GM10847 (cell line): ENCODE measurements around the gene PTCH1.

ENCODE experiments used
- POLR2A ChIP-seq: IDR thresholded peaks from 2 replicates; pipeline ENCODE4 v1.6.1; 2011; ENCODE audit not compliant: insufficient read length; ENCODE audit errors: extremely low read depth

The PTCH1 gene

GRCh38 chr9:95429096-95429495, 87.7 kb downstream of the PTCH1 start:
- TF ChIP-seq POLR2A: no peak

DNA sequence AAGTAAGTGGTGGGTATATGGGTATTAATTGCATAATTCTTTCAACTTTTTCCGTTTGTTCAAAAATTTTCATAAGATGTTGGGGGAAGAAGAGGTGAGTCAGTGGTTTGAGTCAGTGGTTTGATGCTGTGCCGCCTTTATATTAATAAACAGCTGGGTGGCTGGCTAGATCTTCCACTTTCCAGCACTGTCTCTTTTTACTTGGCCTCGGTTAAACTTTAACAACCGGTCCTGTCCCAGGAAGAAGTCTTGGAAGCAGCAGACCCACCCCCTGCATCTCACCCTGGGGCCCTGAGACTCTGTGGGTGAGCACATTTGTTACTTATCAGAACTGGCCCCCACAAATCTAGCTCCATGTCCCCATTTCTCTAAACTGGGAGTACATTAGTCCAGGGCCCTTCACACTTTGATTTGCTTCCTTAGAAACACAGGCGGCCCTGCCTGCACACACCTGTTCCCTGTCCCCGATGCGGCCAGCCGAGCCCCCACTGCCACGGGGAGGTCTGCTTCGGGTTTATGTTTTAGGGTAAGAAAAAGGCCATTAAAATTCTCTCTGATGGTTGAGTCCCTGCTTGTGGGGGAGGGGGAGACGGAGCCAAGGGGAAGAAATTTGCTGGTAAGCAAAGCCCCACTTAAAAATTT, 90.7 kb downstream of the PTCH1 start:
- TF ChIP-seq POLR2A: no peak

DNA sequence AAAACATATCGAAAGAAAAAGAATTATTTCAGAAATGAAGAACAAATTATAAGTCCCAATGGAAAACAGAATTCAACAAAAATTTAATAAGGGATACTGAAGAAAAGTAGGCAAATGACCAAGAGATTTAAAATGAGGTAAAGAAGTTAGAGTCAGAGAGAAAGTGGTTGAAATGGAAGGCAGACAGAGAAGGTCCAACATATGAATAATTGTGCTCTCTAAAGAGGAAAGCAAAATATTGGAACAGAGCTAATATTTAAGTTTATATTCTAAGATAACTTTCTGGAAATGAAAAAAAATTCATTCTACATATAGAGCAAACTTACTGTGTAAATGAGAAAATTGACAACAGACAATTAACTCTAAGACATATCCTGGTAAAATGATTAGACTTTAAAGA, 94.1 kb downstream of the PTCH1 start:
- TF ChIP-seq POLR2A: no peak

DNA sequence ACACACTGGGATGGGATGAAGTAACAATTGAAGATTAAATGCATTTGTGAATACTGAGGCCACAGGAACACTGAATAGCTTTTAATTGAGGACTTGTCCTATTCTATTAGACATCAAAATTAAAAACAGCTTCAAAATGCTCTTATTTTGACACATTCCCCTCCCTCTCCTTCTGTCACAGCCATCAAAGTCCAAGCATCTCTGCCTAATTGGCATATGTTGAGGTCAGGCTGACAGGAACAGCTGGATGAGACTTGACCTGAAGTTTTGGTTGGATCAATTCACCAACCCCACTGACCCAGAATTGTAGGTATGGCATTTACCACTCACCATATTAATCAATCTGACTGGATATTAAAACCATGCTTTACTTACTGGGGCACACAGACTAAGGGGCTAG, 96.3 kb downstream of the PTCH1 start:
- no peak for TF ChIP-seq POLR2A

DNA sequence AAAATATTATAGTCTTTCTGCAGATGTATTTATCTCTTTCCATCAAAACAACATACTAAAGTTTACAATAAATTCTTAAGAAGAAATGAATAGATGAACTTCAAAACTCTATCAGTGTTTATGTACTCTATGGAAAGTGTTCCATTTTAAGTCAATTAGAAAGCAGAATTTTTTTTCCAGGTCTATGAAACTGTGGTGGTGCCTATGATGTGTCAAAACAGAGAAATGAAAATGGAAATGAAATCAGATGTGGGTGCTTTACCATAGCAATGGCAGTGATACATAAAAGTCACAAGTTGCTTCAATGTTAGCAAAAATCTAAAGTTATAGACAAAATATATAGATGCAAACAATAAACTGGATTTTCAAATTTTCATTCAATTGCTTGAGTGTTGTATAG, 97.3 kb downstream of the PTCH1 start:
- TF ChIP-seq POLR2A: no peak

DNA sequence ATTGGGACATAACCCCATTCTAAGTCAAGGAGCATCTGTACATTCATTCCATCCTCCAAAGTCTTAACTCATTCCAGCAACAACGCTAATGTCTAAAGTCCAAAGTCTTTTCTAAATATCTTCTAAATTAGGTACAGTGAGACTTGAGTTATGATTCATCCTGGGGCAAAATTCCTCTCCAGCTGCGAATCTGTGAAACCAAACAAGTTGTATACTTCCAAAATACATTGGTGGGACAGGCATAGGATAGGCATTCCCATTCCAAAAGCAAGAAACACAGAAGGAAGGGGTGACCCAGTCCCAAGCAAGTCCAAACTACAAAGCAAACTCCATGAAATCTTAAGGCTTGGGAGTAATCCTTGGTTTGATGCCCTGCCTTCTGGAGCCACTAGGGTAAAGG, 101.6 kb downstream of the PTCH1 start:
- TF ChIP-seq POLR2A: no peak

DNA sequence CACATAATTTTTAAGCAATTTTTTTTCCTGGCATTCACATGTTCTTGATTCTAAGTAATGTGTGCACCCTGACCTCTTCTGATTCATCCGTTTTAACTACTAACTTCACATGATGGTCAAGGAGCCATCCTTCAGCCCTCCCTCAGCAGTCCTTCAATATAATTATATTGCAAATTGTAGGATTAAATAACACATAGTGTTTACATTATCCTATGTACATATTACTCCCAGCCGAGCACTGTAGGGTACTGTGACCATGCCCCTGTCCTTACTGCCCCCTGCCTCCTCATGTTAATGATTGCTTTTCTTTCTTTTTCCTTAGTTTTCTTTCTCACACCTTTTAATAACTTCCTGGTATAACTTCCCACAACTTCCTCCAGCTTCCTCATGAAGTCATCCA, 103.0 kb downstream of the PTCH1 start:
- TF ChIP-seq POLR2A: no peak

DNA sequence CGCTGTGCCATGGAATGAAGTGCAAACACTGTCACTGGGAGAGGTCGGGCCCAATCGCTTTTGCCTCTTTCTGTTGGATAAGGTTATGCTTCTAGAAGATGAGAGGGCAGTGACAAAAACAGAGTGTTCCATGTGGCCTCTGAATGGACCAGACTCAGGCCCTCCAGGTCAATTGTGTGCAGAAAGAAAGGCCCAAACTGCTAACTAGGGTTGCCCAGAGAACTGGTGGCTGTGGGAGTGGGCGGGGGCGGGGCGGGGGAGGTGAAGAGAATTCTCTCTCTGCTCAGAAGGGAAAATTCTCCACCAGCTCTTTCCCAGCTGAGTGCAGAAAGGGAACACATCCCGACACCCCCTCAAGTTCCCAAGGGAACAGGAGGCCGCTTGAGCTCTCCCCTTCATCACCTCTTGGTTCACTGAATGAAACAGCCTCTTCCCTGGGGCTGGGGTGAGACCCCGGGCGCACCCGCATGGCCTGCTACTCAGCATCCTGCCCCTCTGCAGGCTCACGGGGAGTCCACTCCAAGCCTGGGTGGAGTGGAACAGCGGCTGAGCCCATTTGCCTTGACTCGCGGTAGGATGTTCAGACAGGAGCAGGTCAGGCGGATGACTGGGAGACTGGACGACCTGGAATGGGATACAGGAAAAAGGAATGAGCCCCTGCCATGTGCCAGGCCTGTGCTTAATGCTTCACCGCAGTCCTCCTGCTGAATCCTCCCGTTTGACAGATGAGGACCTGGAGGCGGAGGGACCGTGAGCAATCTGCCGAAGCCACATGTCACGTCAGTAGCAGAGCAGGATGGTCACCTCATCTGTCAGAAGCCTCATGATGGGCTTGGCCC, 105.5 kb downstream of the PTCH1 start:
- no peak for TF ChIP-seq POLR2A

GRCh38 chr9:95409650-95410426, 106.9 kb downstream of the PTCH1 start:
- no peak for TF ChIP-seq POLR2A

DNA sequence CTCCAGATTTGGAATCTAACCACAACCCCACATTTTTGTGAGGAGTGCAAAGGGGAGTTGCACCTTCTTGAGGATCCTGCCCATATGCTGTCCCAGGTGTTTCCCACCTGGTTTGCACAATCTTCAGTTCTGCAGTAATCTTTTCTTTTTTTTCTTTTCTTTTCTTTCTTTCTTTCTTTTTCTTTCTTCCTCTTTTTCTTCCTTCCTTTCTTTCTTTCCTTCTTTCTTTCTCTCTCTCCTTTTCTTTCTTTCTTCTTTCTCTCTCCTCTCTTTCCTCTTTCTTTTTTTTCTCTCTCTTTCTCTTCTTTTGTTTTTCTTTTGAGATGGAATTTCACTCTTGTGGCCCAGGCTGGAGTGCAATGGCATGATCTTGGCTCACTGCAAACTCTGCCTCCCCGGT, 109.2 kb downstream of the PTCH1 start:
- TF ChIP-seq POLR2A: no peak

DNA sequence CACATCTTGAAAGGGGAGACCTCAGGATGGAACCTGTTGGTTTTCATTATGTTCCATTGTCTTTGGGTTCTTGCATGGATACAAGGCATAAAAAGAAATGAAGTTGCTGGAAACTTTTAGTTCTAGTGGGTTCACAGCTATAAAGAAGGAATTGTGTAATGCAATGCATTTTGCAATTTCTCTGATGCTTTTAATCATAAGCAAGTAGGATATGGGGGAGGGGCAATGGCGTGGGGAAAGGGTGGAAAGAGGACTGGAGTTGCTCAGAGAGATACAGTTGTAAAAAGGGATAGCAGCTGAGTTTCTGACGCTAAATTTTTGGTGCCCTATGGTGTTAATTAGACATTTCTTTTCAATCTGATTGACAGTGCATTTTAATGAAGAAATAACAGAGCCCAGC, 110.7 kb downstream of the PTCH1 start:
- TF ChIP-seq POLR2A: no peak

- TF ChIP-seq POLR2A: no peak
These were observed 117.5 kb downstream of the PTCH1 start for GRCh38 chr9:95399261-95399660.
